Measurements from ENCODE around the gene LRBA. TPM values are rescaled to one million over a fixed set of nuclear protein-coding genes. Genes with fewer than 3 reads are reported as not detected.

LRBA gene
- total RNA-seq, 1 donor from 2014 or later = 28.2 TPM

DNA sequence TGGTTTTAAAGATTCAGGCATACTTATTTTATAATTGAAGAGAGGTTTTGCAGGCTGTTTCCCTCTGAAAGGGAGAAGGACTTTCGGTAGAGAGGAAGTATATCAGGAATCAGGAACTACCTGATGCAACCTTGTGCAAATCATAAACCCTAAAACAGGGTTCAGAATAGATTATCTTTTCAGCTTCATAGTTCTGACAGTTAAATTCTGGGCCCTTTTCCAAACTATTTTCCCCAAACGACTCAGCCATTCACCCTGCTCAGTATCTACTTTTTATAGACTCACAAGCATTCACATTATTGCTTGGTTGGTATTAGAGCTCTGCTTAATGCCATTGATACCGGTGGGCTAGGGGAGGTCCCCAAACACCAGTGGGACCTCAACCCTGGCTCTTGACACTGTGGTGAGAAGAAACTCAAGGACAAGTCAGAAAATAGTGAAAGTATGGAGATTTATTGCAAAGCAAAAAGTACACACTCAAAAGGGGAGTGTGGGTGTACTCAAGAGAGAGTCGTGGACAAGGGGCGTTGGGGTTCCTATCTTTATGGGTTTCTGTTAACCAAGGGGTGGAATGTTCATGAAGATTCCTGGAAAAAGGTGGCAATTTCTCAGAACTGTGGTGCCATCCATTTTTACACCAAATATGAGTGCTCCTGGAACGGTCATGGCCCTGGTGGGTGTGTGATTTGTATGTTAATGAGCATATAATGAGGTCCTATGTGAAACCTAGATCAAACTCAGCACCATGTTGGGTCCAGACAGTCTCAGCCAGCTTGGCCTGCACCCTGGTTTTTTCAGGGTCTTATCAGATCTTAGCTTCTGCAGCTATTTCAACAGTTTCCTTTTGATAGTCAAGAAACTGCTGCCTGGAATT lies 698.5 kb downstream of the LRBA start:
- no peaks in the 10 kb centered on the region for H3K9me3 Mint-ChIP-seq
- no peak overlapping the region for H3K27ac Mint-ChIP-seq (ENCODE audit: unreplicated experiment)
- H3K27me3 Mint-ChIP-seq (ENCODE audit: low read depth) = no peaks in the 10 kb centered on the region
- TF ChIP-seq, protein P1, sequence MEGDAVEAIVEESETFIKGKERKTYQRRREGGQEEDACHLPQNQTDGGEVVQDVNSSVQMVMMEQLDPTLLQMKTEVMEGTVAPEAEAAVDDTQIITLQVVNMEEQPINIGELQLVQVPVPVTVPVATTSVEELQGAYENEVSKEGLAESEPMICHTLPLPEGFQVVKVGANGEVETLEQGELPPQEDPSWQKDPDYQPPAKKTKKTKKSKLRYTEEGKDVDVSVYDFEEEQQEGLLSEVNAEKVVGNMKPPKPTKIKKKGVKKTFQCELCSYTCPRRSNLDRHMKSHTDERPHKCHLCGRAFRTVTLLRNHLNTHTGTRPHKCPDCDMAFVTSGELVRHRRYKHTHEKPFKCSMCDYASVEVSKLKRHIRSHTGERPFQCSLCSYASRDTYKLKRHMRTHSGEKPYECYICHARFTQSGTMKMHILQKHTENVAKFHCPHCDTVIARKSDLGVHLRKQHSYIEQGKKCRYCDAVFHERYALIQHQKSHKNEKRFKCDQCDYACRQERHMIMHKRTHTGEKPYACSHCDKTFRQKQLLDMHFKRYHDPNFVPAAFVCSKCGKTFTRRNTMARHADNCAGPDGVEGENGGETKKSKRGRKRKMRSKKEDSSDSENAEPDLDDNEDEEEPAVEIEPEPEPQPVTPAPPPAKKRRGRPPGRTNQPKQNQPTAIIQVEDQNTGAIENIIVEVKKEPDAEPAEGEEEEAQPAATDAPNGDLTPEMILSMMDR (conservative IDR thresholded peaks at IDR 0.05) = no peak
- H3K4me1 Mint-ChIP-seq = no peaks in the 10 kb centered on the region
- no peak overlapping the region for H3K4me3 Mint-ChIP-seq
- H3K36me3 Mint-ChIP-seq (ENCODE audit: low read depth) = no peaks in the 10 kb centered on the region
- no peak for DNase-seq (ENCODE audit: low read depth, low spot score)

DNA sequence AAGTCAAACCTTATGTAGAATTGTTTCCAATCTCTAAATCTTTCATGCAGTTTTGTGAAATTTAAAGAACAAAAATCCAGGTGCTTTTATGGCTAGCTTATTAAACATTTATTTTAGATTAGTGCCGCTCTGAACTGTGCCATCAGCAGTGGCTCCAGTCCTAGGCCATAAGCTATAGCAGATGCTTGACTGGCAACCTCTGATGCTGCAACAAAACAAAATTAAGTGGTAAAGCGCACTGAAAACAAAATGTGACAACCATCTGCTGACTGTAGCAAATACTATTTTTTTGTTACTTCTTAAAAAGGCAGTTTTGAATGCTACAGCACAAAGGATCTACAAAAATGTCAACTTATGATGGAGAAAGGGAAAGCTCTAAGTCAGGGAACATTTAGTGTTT lies 699.4 kb downstream of the LRBA start:
- TF ChIP-seq, protein P1 (conservative IDR thresholded peaks at IDR 0.05) = no peak
- no peak overlapping the region for H3K27ac Mint-ChIP-seq (ENCODE audit: unreplicated experiment)
- no peaks in the 10 kb centered on the region for H3K9me3 Mint-ChIP-seq
- H3K4me1 Mint-ChIP-seq = no peaks in the 10 kb centered on the region
- DNase-seq (ENCODE audit: low read depth, low spot score) = no peak
- H3K36me3 Mint-ChIP-seq (ENCODE audit: low read depth) = no peaks in the 10 kb centered on the region
- H3K4me3 Mint-ChIP-seq = no peak overlapping the region
- no peaks in the 10 kb centered on the region for H3K27me3 Mint-ChIP-seq (ENCODE audit: low read depth)

DNA sequence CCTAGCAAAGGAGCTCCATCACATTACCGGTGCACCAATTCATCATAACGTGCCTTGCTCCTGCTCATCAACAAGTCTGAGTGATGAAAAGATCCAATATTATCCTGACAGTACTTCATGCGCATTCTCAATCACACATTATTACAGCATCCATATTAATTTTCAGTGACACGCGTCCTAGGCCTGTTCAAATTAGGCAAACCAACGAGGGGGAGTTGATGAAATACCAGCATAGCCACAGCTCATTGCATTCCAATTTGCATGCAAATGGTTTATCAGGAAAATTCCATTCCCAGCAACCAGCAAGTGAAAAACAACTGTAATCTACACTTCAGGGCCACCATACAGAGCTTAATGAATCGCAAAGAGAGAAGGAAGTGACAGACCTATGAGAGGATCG lies 699.9 kb downstream of the LRBA start:
- H3K9me3 Mint-ChIP-seq = no peaks in the 10 kb centered on the region
- H3K27ac Mint-ChIP-seq (ENCODE audit: unreplicated experiment) = no peak overlapping the region
- peaks cover 2% of the 10 kb centered on the region for H3K4me1 Mint-ChIP-seq
- TF ChIP-seq, protein P1 (conservative IDR thresholded peaks at IDR 0.05) = no peak
- H3K27me3 Mint-ChIP-seq (ENCODE audit: low read depth) = no peaks in the 10 kb centered on the region
- no peak for DNase-seq (ENCODE audit: low read depth, low spot score)
- H3K4me3 Mint-ChIP-seq = no peak overlapping the region
- H3K36me3 Mint-ChIP-seq (ENCODE audit: low read depth) = no peaks in the 10 kb centered on the region

DNA sequence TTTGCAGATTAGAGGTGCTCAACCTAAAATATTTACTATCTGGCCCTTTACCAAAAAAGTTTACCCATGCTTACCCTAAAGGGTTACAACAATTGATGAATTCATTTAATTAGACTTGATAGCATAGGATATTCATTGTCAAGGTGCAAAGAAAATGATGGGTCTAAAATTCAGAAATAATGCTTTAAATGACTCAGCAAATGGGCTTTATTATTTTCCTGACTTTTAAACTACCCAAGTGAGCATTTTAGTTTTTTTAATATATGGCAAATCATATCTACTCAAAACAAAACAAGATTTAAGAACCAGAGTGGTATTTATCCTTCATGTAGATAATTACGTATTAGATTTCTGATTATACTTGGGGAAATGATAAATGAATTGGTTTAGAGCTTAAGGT lies 701.1 kb downstream of the LRBA start:
- DNase-seq (ENCODE audit: low read depth, low spot score) = no peak
- no peak overlapping the region for H3K27ac Mint-ChIP-seq (ENCODE audit: unreplicated experiment)
- H3K36me3 Mint-ChIP-seq (ENCODE audit: low read depth) = no peaks in the 10 kb centered on the region
- no peaks in the 10 kb centered on the region for H3K27me3 Mint-ChIP-seq (ENCODE audit: low read depth)
- TF ChIP-seq, protein P1 (conservative IDR thresholded peaks at IDR 0.05) = no peak
- peaks cover 4% of the 10 kb centered on the region for H3K4me1 Mint-ChIP-seq
- H3K4me3 Mint-ChIP-seq = no peak overlapping the region
- no peaks in the 10 kb centered on the region for H3K9me3 Mint-ChIP-seq

DNA sequence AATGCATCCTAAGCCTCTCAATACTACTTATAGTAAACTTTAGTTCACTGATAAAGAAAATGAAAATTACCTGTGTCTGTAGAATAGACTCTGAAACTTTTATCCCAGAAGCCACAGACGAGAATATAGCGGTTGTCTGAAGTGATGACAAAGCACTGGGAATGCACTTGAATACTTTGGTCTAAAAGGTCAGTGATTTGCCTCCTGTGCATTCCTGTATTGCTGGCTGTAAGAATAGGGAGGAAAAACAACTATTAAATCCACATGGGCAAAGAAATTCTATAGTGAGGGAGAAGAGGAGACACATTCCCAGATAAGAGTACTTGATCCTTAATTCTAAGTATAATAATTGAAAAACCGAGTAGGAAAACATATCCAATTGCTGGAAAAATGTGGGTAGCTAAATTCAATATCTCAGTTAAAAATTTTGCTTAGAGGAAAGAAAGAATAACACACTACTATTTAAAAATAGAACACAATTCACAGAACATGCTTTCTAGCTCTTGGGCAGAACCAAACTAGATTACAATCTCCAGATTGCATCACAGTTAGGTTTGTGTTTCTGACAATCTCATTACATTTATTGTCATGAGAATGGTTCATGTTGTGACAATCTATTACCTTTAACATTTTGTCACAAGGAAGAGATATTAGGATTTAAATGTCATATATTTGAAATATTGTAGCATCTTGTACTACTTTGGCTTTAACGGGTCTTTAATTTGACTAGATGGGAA lies 704.8 kb downstream of the LRBA start:
- peaks cover 4% of the 10 kb centered on the region for H3K4me1 Mint-ChIP-seq
- DNase-seq (ENCODE audit: low read depth, low spot score) = no peak
- H3K36me3 Mint-ChIP-seq (ENCODE audit: low read depth) = no peaks in the 10 kb centered on the region
- no peaks in the 10 kb centered on the region for H3K27me3 Mint-ChIP-seq (ENCODE audit: low read depth)
- TF ChIP-seq, protein P1 (conservative IDR thresholded peaks at IDR 0.05) = no peak
- H3K9me3 Mint-ChIP-seq = no peaks in the 10 kb centered on the region
- no peak overlapping the region for H3K4me3 Mint-ChIP-seq
- H3K27ac Mint-ChIP-seq (ENCODE audit: unreplicated experiment) = no peak overlapping the region
